Skeletal muscle cell (primary cell): ENCODE results near the gene HAT1.
"Not testable (repeated sequence)": the region's sequence is repeated elsewhere in the genome, so short reads cannot be mapped to it uniquely, and the experiment has no call there.

Experiments used
- DNase-seq: peaks from one replicate; pipeline ENCODE4 v3.0.0-alpha.2; 2010; ENCODE audit warnings: low read depth
- H3K4me3 ChIP-seq: 2 replicates; pipeline ENCODE4 v1.5.1; 2011; ENCODE audit warnings: low read depth, mild to moderate bottlenecking, control low read depth, low read length, moderate library complexity

The HAT1 gene, protein sequence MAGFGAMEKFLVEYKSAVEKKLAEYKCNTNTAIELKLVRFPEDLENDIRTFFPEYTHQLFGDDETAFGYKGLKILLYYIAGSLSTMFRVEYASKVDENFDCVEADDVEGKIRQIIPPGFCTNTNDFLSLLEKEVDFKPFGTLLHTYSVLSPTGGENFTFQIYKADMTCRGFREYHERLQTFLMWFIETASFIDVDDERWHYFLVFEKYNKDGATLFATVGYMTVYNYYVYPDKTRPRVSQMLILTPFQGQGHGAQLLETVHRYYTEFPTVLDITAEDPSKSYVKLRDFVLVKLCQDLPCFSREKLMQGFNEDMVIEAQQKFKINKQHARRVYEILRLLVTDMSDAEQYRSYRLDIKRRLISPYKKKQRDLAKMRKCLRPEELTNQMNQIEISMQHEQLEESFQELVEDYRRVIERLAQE

DNA sequence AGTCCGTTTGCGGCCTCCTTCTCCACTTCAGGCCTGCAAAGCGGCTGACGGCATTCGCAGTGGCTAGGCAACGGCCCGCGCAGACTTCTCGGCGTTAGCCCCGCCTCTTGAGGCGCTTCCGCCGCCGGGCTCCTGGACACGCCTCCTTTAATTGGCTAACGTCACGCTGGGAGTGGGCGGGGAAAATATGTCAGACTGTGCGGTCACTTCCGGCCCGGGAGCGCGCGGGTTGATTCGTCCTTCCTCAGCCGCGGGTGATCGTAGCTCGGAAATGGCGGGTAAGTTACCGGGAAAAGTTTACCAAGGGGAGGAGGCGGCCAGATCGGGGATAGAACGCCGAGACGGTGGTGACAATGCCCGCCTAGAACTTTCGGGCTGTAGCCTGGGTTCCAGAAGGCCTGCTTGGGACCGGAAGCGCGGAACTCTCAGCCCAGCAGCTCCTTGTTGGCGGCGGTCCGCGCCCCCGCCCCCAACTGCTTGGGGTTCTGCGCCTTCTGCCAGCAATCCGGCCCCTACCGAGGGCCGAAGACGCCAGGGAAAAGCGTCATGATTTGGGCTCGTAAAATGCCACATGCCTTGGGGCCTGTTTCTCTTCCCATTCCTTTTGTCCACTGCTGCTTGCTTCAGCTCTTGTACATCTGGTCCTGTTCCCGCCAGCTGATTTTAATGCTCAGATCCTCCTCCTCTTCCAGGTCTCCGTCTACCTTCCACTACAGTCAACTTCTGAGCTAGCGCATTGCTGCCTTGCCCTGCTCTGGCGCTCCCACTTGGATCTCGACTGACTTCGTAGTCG, at the start of gene HAT1:
HAT1 (plus strand) TSS at position 232 of the 793 bp plus-strand sequence; CDS start at position 272, 40 bp downstream.
- DNase-seq: peak; percentile 91
- H3K4me3 ChIP-seq: peak within 1 kb of the TSS; percentile 91

DNA sequence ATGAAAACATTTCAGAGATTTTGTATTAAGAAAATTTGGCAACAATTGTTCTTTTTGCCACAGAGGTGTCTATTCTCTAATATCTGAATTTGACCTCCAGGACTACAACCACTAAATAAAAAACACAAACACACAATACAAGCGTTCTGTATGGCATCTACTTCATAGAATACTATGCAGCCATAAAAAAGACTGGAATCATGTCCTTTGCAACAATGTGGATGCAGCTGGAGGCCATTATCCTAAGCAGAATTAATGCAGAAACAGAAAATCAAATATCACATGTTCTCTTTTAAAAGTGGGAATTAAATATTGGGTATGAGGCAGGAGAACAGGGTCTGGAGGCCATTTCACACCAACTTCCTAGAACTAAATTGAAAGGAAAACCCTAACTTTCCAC, 47.7 kb upstream of the HAT1 start:
- H3K4me3 ChIP-seq: no peak overlapping the region
- DNase-seq: no peak

DNA sequence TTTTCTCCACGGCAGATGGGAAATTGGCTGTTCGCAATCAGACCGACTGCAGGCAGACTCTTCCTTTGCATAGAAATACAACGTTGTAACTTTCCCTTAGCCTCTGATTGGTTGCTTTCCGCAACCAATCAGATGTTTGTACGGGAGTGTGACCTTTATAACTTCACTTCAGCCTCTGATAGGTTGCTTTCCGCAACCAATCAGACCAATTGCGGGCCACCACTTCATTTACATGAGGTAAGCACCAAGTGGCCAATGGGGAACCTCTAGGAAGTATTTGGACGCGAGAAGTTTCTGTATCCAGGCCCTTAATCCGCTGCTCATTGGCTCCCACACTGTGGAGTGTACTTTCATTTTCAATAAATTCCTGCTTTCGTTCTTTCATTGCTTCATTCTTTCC, 47.3 kb upstream of the HAT1 start:
- no peak for DNase-seq
- H3K4me3 ChIP-seq: no peak overlapping the region

DNA sequence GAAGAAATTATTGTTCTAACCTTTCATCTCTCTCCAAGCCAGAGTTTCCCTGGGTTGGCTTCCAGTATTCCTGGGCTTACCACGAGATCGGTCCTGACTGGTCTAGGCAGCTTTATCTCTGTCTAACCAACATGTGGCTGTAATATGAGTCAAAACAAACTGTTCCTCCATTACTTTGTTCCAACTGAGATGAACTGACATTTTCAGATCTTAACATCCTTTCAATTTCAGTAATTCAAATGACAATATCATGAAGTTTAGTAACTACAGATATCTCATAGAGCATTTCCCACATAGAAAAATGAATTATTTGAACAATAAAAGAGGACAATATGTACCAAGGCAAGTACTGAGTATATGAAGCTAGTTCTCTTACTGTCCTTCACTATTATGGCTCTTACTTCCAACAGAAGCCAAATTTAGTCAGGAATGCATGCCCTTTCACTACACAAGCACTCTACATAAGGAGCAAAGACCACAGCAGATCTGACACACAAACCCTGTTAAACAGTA, 43.7 kb upstream of the HAT1 start:
- H3K4me3 ChIP-seq: no peak overlapping the region
- peak; percentile 39 for DNase-seq

DNA sequence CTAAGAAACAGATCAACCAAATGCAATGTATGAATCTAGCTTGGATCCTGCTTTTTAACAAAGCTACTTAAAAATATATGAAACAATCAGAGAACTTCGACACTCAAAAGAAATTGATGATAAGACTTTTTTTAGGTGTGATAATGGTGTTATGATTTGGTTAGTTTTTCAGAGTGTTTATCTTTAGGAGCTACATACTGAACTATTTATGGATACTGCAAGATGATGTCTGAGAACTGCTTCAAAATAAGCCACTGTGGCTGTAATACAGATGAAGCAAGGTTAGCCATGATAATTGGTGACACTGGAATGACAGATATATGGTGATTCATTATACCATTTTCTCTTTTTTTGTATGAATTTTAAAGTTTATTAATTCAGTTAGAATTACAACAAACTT, 42.4 kb upstream of the HAT1 start:
- DNase-seq: no peak
- H3K4me3 ChIP-seq: no peak overlapping the region

DNA sequence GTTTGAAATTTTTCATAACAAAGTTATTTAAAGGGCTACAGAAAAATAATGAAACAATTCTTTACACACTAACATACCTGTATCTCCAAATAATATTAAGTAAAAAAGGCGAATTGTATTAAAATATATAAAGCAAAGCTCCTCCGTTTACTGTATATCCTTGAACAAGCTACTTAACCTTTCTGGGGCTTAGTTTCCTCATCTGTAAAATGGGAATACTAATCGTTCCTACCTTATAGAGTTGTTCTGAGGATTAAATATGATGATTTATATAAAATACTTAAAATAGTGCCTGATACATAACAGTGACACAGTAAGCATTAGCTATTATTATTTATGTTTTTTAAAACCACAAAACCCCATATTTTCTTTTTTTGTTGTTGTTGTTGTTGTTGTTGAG, 41.5 kb upstream of the HAT1 start:
- no peak overlapping the region for H3K4me3 ChIP-seq
- DNase-seq: no peak

DNA sequence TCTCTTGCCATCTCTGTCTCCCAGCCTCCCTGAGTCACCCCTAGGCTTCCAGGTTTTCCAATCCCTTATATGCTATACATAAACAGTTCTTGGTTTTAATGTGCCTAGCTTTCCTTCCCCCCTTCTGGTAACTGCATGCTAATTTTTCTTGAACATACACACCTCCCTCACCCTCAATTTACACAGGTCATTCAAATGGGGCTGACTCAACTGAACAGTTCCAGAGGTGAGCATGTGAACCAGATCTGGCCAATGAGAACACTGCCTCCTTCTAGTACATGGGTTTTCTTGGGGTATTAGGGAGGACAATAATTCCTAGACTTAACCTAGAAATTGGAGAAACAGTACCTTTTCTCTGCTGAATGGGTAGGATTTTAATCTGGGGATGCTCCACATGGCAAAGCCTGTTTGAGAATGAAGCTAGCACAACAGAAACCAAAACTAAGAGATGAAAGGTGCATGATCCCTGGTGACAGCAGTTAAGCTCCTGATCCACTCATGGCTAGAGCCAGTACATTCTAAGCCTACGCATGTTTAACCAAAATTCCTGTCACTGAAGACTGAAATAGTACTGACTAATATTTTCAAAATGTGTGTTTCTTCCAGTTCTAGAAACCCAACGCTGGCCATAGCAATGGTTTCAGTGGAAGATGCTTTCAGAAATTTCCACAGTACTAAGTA, 40.0 kb upstream of the HAT1 start:
- H3K4me3 ChIP-seq: no peak overlapping the region
- DNase-seq: no peak

DNA sequence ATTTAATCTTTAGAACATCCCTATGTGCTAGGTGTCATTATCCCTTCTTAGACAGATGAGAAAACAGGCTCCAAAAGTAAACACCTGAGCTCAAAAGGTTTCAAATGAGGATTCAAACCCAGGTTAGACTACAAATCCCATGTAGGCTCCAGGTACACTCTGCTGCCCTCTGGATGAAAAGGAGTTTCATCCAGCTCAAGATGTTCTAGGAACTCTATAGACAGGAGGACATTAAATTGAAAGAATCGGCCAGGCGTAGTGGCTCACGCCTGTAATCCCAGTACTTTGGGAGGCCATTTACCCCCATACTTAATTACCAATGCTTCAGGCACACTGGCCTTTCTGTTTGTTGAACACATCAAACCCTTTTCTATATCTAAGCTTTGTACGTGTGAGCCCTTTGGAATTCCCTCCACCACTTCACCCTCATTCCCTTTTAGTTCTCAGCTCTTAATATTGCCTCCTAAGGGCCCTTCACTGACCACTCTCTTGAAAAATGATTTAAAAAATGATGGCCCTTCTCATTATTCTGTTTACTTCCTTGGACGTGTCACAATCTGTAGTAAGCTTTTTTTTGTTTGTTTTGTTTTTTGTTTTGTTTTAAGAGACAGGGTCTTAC, 38.9 kb upstream of the HAT1 start:
- DNase-seq: no peak
- H3K4me3 ChIP-seq: no peak overlapping the region

DNA sequence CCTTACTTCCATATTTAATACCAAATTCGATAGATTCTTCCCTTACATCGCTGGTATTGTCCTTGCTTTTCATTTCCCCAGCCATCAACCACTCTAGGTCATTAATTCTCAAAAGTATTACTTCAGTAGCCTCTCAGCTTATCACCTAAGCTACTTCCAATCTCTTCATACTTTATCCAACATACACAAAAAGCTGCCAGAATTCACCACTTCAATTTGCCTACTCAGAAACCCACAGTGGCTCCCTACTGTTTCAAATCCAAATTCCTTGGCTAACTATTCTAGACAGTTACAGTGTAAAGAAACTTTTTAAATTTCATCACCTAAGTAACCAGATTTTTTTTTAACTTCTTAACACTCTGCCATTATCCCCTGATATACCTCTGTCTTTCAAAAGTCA, 32.9 kb upstream of the HAT1 start:
- no peak overlapping the region for H3K4me3 ChIP-seq
- DNase-seq: no peak

DNA sequence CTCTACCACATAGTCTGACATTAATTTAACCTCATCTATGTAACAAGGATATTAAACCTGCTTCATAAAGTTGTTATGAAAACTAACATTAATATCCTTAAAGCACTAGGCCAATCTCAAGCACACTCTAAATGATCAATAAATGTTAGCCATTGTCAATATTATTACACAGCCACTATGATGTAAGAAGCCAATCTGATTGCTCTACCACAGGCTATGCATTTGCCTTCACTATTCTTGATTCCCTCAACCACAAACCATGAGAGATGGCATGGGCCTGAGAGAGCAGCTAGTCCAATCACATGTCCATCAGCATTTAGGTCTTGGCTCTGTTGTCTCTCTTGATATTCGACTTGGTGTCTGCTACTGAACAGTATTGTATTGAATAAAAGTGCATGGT, 32.5 kb upstream of the HAT1 start:
- H3K4me3 ChIP-seq: no peak overlapping the region
- no peak for DNase-seq

DNA sequence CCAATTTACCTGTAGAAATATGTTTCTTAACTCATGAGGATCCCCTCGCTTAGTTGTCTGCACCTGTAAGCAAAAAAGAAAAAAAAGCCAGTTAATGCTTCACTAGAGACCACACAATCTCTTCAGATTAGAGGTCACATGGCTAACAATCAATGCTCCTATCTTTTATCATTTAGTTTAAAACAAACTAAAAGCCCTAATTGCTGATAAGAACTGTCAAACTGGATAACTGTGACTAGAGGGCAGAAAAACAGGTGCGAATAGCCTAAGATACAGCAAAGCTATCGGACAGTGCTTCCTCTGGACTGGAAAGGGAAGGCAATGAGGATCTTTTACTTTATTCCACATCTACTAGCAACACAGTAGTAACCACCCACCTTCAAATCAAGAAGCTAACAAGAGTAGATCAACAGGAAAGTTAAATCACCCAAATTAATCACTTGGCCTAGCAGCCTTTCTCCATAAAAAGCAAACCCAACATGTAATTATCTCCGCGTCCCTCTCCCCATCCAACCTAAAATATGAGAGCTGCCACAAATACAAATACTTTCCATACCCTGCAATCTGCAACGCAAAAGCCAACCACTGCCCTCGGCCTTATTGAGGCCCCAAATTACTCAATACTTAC, 29.0 kb upstream of the HAT1 start:
- DNase-seq: no peak
- H3K4me3 ChIP-seq: peak overlapping the region; percentile 90

DNA sequence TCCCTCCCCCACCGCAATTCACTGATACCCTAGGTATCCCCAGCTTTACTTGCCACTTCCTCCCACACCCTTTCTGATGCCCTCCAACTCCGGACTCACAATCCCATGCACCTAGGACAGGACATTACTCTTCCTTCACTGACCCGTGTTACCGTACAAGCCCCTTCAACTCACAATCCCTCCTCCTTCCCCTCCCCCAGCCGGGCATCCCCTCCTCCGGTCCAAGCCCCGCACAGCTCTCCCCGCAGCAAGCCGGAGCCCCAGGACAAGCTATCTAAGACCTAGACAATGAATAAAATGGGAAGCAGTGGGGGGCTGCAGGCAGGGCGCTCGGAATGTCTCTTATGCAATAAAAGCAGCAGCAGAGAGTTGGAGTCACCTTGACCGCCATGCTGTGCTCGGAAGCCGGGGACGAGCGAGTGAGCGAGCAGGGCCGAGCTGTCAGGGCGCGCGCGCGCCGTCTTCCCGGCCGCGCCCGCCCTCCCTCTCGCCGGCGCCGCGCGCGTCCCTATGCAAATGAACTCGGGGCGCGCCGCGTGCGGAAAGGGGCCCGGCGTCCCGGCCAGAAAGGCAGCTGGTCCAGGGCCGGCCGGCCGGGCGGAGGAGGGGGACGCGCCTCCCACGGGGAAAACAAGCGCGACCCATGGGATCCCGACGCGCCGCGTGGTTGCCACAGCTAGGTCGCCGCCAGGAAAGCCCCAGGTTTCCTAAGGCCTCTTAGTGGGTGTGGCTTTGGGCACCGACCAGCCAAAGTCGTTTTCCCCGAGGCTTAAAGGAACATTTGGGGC, 28.2 kb upstream of the HAT1 start, which contains the start of gene SLC25A12:
SLC25A12 (minus strand) TSS at position 421 of the 788 bp plus-strand sequence; CDS start at position 391, 30 bp downstream.
- peak; percentile 28 for DNase-seq
- peak within 1 kb of the TSS; percentile 90 for H3K4me3 ChIP-seq

DNA sequence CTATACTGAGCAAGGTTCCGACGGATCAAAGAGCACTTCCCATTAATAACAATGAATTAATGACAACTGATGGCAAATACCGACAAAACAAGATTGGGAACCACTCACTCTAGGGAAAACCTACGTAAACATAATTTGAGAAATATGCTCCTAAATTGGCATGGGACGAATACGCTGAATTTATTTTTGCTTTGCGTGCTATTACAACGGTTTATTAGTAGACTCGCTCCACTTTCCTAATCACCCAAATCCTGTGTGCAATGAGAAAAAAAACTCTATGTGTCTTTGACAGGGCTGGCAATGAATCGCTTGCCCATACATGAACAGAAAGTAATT, 27.7 kb upstream of the HAT1 start:
- peak overlapping the region; percentile 90 for H3K4me3 ChIP-seq
- no peak for DNase-seq

DNA sequence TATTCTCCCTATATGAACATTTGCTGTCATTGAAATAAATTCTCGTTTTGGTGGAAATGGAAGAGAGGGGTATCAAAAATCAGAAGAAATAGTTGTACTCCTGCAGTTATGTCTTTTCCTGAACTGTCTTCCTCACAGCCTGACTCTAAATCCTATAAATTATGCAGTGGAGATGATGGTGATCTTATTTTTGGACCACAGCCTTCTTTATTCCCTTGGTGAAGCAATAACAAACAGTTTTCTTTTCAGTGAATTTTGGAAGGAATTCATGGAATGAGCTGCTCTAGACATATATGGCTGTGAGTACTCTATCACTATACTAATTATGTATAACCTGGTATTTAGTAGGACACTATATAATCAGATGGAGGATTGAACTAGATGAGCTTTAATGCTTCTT, 26.5 kb upstream of the HAT1 start:
- no peak overlapping the region for H3K4me3 ChIP-seq
- DNase-seq: no peak

DNA sequence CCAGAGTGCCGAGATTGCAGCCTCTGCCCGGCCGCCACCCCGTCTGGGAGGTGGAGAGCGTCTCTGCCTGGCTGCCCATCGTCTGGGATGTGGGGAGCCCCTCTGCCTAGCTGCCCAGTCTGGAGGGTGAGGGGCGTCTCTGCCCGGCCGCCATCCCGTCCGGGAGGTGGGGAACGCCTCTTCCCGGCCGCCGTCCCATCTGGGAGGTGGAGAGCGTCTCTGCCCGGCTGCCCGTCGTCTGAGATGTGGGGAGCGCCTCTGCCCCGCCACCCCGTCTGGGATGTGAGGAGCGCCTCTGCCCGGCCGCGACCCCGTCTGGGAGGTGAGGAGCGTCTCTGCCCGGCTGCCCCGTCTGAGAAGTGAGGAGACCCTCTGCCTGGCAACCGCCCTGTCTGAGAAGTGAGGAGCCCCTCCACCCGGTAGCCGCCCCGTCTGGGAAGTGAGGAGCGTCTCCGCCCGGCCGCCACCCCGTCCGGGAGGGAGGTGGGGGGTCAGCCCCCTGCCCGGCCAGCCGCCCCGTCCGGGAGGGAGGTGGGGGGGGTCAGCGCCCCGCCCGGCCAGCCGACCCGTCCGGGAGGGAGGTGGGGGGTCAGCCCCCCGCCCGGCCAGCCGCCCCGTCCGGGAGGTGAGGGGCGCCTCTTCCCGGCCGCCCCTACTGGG, 22.5 kb upstream of the HAT1 start:
- not testable (repeated sequence) for DNase-seq, H3K4me3 ChIP-seq

DNA sequence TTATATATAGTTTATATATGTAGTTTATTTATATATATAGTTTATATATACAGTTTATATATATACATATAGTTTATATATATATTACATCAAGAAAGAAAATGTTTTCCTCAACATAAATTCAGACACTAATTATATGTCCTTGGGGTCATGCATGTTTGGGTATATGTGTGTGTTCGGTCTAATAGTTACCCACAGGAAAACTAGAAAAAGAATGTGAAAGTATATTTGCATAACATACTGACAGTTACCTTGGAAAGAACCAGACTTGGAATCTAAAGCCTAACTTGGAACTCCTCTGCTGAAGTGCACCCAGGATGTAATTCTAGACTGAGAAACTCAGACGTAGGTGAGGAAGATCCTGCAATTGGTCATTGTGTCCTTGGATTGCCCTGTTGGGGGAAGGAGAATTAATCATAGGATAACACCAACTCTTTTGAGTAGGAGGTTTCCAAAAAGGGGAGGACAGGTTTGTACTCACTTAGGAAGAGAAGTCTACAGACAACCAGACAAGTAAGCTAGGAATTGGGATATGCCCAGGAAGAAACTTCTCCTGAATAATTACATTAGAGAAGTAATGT, 19.3 kb upstream of the HAT1 start:
- DNase-seq: no peak
- H3K4me3 ChIP-seq: no peak overlapping the region

DNA sequence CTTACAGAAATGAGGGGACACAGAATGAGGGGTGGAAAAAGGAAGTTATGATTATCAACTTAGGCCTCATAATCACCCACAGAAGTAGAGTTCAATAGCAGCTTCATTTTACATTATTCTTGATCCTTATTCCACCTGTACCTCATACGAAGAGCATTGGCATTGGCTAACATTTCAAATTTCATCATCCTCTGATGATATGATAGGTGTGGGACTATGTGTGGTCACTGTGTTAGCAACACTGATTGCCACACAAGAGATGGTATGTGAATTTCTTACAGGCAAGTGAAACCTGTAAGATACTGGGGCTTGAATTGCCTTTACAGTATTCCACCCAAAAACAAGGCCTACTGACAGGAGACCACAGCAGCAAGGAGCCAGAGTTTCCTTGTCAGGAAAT, 14.0 kb upstream of the HAT1 start:
- no peak for DNase-seq
- no peak overlapping the region for H3K4me3 ChIP-seq

DNA sequence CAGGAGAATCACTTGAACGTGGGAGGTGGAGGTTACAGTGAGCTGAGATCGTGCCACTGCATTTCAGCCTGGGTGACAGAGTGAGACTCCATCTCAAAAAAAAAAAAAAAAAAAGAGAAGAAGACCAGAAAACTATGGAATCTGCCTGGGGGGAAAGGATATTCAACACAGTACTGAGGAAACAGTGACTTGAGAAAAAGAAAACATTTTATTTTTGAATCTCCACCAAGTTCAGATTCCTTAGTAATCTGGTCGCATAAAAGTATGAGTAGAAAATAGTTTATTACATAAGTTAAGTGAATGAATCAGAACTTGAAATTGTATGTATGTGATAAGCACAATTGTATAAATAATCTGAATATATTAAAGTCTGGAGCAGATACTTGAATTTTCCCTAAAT, 13.0 kb upstream of the HAT1 start:
- no peak for DNase-seq
- H3K4me3 ChIP-seq: no peak overlapping the region
